HG02798 (cell line): ENCODE results near the gene TXNRD2.

Experiments
- ATAC-seq: cut with Tn5 transposase; IDR thresholded peaks from one replicate; pipeline ENCODE4 v1.9.1; 2021; ENCODE audit warnings: mild to moderate bottlenecking; ENCODE audit not compliant: unreplicated experiment, poor library complexity

Gene TXNRD2

DNA sequence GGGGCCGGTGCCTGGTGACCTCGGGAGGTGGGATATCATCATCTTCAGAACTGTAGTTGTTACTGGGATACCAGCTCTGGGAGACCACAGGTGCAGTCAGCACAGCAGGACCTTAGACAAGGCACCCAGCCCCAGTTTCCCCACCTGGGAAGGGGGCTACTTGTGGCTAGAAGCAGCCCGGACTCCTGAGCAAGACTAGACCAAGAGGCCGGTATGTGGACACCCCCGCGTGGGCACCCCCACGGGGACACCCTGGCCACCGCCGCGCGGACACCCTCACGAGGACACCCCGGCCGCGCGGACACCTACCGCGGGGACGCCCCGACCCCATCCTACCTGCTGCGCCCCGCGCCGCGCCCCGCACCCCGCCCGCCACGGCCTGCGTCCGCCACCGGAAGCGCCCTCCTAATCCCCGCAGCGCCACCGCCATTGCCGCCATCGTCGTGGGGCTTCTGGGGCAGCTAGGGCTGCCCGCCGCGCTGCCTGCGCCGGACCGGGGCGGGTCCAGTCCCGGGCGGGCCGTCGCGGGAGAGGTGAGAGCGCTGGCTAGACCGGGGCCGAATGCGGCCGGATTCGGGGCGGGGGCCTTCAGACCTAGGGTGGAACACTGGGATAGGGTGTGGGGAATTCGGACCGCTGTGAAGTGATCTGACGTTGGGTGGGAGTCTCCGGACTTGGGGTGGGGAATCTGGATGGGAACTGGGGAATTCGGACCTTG is at the start of gene TXNRD2, which contains the start of gene COMT:
TXNRD2 (minus strand) TSS at position 454 of the 718 bp plus-strand sequence; CDS start at position 439, 15 bp downstream.
COMT (plus strand) TSS at position 408 of the 718 bp plus-strand sequence. CDS start 20,755 bp downstream, outside the sequence.
- ATAC-seq = peak; percentile 72

DNA sequence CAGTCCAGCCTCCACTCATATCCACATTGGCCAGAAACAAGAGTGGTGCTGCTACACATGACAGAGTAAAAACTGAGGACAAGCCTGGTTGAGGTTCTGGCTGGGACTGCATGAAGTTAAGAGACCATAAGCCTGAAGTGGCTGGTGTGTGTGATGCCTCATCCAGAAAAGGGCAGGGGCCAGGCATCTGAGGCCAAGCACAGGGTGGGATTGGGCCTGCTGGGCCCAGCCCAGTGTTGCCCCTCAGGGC is 49.7 kb upstream of the TXNRD2 start:
- ATAC-seq = no peak

DNA sequence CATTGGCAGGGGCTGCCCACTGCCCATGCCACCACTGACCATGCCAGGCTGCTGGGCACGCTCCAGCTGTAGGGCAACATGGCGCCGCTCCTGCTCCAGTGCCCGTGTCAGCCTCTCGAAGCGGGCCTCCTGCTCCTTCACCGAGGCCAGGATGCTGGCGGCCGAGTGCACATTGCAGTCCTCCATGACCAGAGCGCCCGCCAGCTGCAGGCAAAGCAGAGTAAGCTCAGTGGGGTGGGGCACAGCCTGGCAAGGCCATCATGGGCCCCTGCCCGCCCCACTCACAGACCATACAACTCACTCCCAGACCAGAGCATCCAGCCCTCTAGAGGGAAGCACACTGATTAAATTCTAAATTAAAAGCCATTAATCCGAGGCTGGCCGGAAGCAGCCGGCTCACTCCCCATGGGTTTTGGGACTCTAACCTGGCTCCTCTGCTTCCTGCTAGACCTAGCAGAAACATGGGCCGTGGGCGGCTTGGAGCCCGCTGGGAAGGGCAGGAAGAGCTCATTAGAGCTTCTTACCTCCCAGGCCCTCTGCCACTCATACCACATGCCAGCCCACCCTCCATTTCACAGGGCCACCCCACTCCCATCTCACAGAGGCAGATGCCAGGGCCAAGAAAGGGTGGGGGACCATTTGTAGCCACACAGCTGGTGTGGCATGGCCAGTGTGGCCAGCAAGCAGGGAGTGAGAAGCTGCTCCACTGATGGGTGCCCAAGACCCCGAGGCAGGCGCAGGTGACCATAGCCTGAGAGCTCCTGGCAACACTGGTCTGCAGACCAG is 49.2 kb upstream of the TXNRD2 start:
- no peak for ATAC-seq

DNA sequence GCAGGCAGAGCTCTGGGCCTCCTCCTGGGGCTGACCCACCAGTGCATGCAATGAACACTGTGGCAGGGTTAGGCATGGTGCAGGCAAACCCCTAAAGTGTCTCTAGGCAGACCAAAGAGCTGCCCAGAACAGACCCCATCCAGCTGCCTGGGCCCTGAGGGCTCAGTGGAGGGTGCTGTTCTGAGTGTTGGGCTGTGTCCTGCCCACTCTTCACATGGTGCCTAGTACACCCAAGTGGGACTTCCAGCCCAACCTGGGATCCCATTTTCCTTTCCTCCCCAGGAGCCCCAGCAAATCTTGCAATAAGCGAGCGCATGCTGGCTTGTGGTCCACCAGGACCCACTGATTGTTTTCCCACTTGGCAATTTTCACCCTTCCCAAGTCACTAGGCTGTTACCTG is 48.6 kb upstream of the TXNRD2 start:
- ATAC-seq = no peak

DNA sequence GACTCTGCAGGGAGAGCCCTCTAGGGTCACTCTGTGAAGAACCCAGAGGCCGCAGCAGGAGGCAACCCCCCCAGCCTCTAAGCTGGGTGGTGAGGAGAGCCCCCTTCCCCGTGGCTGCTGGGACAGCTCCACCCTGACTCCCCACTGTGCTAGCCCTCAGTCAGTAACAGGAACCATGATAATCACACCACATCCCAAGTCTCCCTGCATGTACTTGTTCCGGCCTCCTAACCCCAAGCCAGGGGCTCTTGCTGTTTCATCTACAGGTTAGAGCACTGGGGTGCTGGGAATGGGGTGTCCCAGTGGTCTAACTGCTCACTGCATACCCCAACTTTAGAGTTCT is 48.1 kb upstream of the TXNRD2 start:
- ATAC-seq = no peak

DNA sequence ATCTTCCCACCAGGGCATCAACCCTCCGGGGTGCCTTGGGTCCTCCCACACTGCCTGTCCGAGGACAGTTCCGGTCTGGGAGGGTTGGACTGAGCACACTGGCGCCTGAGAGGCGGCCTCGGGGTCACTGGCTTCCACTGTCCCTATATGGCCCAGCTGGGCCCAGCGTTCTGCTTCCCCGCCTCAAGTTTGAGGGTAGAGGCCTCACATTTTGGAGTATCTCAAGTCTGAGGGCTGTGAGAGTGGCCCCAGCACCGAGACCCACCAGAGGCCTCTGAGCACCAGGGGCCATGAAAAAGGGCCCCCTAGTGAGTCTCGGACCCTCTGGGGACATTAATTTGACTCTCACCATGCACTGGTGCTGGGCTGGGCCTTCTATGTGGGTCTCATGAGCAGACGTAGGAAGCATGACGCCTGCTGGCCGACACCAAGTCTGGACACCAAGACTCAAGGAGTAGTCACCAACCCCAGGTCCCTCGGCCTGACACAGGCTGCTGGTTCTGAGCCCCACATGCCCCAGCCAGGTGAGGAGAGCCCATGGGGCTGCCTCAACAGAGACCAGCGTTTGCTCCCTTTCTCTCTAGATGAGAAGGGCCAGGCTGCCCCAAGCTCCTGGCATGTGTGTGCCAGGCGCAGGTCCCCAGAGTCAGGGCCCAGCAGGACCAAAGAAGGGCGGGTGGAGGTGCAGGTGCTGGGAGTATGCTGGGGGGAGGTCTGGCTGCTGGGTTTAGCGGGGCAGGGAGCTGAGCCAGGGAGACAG is 47.5 kb upstream of the TXNRD2 start:
- no peak for ATAC-seq

DNA sequence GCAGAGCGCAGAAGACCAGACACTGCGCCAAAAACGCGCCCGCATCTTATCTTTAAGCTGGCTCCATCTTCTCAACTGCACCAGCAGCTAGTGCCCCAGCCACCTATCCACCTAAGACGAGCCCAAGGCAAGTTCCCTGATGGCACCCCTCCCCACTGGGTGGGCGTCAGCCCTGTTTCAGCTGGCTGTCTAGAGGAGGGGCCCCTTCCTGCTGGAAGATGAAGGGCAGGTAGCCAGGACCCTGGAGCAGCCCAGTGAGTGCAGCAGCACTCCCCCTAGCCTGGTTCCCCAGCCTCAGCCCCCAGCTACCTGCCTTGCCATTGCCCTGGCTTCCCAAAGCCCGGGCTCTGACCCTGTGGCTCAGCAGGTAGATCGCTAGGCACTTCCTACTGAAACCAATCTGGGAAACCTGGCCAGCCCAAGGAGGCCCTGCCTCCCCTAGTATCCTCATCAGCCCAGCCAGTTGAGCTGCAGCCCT is 46.8 kb upstream of the TXNRD2 start:
- no peak for ATAC-seq

DNA sequence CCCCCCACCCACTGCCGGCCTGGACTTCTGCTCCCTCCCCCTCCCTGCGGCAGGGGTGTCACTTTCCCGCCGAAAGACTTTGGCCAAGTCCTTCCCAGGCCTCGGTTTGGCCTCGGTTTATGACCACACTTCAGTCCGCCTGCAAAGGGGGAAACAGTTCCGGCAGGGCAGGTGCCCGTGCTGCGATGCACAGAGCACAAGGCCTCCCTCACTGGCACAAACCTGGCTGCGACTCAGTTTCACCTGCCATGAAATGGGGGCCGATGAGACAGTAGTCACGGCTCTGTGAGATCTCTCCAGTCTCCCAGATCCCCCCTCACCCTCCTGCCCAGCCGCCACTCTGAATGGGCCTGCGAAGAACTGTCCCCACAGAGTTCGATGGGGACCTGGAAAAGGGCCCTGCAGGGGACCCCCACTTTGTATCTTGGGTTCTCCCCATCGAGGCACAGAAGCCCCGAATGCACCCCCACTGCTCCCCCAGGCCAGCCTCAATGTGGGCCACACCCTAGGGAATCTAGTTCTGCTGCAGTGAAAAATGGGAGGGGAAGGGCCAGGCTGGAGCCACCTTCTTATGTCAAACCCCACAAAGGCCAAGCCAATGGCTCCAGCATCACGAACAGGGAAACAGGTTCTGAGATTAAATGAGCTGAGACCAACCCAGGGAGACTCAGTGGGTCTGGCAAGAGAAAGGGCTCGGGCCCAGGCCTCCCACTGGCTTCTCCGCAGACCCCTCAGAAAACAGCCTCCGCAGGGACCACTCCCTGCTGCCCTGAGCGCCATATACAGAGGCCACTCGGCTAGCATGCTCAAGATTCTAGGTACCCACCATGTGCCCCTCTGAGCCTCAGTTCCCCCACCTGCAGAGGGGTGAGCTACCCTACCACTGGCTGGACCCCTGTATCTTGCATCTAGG is 46.0 kb upstream of the TXNRD2 start:
- no peak for ATAC-seq

DNA sequence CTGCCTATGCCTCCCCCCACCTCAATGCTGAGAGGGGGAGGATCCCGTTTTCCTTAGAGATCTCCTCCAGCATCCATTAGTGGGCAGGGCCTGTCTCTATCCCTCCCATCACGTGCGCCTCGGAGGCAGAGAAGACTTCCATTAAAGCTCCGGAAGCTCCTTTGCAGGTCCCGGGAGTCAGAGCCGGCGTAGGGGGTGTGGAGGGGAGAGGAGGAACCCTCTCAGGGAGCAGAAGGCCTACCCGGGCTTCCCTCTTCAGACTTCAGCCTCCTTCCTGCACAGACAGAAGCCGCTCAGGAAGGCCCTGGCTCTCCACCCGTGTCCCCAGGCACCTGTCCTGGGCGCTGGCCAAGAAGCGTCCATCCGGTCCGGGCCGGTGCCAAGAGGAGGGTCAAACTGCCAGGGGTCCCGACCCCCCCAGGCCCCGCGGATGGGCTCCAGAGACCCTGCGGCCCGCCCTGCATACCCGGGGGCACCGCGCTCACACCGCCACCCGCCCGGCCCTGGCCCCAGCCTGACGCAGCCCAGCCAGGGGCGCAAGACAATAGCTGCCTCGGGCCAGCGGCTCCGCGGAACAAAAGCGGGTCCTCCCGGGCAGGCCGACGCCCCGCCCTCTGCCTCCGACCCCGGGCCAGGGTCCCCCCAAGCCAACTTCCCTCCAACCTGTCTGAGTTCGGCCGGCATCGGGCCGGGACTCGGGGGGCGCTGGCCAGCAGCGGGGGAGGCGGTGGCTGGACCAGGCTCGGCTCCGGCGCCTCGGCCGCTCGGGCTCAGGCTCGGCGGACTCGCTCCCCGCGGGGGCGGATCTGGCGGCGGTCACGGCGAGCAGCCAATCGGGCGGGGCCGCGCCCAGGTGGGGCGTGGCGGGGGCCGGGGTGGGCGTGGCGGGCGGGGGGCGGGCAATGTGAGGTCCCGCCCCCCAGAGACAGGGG is 45.1 kb upstream of the TXNRD2 start:
- no peak for ATAC-seq

DNA sequence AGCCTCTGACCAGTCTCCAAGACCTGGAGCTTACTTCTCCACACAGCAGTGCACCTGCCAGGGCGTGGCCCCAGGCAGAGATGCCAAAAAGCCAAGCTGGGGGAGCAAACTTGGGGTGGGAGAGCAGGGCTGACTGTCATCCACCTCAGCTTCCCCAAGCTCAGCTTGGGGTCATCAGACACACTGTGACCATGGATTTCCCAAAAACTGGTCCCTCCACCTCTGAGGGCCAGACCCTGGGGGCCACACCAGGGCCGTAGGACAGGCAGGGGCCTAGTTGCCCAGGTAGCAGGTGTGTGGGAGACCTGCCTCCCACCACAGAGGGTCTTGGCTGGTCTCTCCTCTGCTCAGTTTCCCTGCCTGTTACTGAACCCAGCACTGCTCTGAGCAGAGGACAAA is 44.4 kb upstream of the TXNRD2 start:
- no peak for ATAC-seq

DNA sequence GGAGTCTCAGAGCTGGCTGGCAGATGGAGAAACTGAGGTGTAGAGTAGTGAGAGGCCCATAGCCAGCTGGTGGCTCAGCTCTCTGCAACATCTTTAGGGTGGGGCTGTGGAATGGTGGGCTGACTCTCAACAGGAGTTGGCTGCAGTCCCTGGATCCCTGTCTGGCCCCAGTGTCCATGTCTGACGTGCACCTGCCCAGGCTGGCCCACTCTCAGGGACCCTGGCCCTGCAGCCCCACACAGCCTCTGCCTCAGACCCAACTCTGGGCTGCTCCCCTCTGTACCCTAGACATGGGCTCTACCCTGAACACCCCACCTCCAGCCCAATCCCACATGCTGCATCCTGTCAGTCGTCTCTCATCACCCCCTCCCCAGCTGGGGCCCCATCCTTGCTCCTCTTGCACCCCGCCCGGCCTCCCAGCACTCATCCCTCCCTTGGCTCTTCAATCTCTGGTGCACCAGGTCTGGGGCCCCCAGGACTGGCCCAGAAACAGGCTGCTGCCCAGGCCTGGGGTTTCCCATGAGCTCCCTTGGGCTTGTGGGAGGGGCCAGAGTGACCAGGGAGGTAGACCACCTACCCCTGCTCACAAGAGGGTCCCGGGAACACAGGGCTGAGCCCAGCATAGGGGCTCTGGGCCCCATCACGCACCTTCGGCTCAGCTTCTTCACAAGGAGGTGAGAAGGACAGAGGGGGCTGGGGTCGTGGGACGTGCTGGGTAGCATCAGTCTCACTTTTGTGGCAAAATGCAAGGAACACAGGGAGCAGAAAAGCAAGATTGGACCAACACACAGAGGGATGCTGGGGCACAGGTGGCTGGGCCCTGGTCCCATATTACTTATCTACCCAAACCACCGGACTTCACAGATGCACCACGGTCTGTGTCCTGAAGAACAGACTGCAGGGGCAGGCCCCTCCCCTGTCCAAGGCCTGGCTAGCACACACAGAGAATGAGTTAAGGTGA is 43.5 kb upstream of the TXNRD2 start:
- ATAC-seq = no peak

DNA sequence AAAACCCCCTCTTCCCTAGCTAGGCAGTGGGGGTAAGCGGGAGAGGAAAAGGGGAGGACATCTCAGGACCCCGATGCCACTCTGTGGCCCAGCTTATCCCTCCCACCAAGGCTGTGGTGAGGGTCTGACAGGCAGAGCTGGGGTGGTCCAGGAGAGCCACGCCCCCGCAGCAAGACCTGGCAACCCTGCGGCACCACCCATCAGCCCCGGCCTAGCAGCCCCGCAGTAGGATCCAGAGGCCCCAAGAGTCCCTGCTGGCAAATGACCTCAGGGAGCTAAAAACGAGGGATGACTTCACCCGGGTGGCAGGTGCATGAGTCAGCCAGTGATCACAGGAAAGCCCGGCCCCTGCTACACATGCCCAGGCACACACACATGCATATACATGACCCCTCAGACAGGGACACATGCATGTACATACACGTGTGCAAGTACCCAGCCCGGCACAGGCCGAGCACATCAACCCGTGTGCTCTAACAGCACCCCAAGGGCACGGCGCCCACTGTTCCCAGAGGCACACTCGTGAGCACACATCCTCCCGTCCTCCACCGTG is 42.7 kb upstream of the TXNRD2 start:
- no peak for ATAC-seq

DNA sequence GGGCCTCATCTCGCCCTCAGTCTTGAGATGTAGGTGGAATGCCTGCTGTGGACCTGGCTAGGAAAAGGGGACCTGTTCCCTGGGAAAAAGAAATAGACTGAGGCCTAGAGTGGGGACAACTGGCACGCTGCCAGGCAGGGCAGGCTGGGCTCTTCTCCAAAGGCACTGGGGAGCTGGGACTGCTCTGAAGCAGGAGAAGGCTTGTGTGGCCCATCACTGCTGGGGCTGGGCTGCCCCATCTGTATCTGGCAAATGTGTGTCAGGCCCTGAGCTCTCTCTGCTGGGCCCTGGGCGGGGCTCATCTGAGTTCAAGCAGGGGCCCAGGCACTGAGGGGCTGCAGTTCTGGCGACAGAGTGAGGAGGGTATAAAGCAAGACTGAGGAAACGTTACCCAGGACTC is 42.1 kb upstream of the TXNRD2 start:
- ATAC-seq = no peak

DNA sequence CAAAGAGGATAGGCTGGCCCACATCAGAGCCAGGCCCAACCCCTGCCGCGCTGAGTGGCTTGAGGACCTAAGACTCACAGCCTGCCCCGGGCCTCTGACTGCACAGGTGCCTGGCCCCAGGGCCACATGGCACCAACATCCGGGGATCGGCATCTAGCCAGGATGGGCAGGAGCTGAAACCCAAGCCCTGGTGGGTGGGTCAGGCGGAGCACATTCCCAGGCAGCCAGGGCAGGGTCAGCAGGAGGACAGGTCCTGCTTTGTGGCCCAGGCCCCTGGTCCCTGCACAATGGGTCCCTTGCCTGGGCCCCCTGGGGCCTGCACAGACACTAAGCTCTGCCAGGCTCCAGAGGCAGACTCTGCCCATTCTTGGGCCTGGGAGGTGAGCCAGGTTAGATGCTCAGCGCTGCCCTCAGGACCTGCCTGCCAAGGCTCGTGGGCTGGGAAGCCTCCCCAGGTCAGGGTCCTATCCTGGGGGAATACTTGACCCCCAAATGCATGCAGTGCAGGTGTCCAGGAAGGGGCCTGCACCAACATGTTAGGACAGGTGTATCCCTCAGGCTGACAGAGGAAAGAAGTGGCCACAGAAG is 41.5 kb upstream of the TXNRD2 start:
- no peak for ATAC-seq

DNA sequence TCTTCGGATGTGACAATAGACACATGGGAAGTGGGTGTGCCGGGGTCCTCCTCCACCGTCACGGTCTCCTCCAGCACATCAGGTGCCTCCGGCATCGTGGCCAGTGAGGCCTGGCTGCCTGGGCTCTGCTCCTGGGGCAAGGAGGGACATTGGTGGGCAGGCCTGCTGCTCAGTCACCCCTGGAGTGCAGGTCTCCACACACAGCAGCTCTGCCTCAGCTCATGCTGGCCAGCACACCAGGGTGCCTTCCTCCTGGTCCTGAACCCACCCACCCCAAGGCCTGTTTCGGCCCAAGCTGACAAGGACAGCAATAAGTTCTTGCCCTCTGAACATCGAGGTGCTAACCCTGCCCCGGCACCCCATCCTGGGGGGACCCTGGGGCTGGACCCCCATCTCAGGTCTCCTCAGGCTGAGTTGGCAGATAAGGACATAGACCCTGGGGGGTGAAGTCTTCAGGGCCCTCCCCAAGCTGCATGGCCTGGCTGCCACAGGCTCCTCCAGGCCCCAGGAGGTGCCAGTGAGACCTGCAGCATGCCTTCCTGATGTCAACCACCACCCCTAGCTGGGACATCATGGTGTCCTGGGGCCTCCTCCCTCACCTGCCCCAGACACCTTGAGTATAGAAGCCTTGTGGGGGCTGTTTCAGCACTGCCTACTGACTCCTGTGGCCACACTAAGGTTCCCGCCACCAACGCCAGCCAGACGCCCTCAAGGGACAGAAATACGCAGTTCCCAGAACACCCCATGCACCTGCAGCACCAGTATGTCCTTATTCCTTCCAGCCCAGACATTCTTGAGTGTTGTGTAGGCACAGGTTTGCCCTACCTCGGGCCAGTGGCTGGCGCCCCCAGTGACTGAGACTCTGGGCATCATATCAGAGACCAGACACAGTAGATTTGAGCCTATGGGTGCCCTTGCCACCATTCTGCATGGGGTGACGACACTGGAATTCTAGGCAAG is 40.6 kb upstream of the TXNRD2 start:
- no peak for ATAC-seq
